GM18502 (cell line): ENCODE measurements around the gene DOCK3.

Experiments used
- ATAC-seq: cut with Tn5 transposase; IDR thresholded peaks from one replicate; pipeline ENCODE4 v1.9.1; 2021; ENCODE audit warnings: mild to moderate bottlenecking; ENCODE audit not compliant: unreplicated experiment, poor library complexity

Gene DOCK3, protein sequence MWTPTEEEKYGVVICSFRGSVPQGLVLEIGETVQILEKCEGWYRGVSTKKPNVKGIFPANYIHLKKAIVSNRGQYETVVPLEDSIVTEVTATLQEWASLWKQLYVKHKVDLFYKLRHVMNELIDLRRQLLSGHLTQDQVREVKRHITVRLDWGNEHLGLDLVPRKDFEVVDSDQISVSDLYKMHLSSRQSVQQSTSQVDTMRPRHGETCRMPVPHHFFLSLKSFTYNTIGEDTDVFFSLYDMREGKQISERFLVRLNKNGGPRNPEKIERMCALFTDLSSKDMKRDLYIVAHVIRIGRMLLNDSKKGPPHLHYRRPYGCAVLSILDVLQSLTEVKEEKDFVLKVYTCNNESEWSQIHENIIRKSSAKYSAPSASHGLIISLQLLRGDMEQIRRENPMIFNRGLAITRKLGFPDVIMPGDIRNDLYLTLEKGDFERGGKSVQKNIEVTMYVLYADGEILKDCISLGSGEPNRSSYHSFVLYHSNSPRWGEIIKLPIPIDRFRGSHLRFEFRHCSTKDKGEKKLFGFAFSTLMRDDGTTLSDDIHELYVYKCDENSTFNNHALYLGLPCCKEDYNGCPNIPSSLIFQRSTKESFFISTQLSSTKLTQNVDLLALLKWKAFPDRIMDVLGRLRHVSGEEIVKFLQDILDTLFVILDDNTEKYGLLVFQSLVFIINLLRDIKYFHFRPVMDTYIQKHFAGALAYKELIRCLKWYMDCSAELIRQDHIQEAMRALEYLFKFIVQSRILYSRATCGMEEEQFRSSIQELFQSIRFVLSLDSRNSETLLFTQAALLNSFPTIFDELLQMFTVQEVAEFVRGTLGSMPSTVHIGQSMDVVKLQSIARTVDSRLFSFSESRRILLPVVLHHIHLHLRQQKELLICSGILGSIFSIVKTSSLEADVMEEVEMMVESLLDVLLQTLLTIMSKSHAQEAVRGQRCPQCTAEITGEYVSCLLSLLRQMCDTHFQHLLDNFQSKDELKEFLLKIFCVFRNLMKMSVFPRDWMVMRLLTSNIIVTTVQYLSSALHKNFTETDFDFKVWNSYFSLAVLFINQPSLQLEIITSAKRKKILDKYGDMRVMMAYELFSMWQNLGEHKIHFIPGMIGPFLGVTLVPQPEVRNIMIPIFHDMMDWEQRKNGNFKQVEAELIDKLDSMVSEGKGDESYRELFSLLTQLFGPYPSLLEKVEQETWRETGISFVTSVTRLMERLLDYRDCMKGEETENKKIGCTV (N-terminal part only)

GRCh38 chr3:50674349-50675178 is at the start of gene DOCK3:
DOCK3 (plus strand) TSS chr3:50674927; CDS start chr3:50675264, 337 bp downstream.
- no peak for ATAC-seq

DNA sequence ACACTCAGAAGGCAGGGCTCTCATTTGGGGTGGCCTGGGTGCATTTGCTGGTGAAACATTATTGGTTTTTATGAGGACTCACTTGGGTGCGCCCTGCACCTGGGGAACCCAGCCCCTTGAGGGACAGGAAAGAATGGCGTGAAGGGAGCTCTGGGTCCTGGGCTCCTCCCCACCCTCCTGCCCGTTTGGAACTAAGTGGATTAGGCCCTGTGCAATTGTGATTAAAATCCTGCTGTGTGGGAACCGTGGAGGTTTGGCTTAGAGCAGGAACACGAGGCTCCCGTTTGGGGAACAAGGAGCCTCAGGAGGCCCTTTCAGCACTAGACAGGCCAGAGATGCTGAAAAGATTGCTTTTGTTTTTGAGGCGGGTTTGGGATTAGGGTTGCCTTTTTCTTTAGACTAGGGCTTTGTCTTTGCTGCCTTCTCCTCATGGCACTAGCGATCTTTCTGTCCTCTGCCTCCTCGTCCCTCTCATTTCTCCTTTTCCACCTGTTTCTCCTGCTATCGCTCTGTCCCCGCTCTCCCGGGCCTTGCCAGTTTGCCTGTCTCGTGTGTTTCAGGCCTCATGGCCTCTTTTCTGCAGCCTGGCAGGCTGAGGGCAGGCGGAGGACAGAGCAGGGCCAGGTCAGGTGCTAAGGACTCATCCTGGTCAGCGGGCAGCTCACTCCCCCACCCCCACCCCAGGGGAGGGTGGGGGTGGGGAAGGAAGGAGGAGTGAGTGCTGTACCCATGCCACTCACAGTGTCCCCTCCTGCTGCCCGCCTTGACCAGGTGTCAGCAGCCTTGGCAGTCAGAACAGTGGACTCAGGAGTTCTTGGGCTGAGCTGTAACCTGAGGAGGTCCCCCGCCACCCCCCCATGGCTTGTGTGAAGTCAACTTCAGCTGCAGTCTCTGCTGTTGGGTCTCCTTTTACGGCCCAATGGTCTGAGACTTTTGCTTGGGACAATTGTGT is 49.2 kb upstream of the DOCK3 start:
- ATAC-seq = no peak

GRCh38 chr3:50626401-50626800 is 48.3 kb upstream of the DOCK3 start:
- no peak for ATAC-seq

- no peak for ATAC-seq
Measured at GRCh38 chr3:50627407-50628051, 47.2 kb upstream of the DOCK3 start.

- no peak for ATAC-seq
Measured at GRCh38 chr3:50628601-50629000, 46.1 kb upstream of the DOCK3 start.

- ATAC-seq = no peak
Measured at GRCh38 chr3:50630394-50630793, 44.3 kb upstream of the DOCK3 start.

GRCh38 chr3:50630877-50631276 is 43.9 kb upstream of the DOCK3 start:
- no peak for ATAC-seq

DNA sequence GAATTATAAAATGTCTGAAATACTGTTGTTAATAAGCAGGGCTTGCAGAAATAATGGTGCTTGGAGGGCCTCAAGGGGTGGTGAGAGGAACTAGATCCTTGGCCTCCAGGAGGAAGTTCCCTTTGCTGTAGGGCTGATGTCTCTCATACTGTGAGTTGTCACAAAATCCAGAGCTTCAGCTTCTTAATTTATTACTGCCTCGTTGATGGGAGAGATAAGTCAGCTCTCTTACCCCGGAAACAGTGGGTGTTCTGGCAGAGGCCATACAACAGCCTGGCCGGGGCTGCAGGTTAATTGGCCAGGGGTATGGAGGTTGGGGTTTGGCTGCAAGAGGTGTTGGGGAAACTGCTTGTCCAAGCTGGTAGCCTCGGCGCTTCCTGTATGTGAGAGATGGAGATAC is 42.3 kb upstream of the DOCK3 start:
- no peak for ATAC-seq

- ATAC-seq = no peak
Measured at GRCh38 chr3:50633230-50633790, 41.4 kb upstream of the DOCK3 start.

GRCh38 chr3:50635066-50635465 is 39.7 kb upstream of the DOCK3 start:
- no peak for ATAC-seq

GRCh38 chr3:50637011-50637410 is 37.7 kb upstream of the DOCK3 start:
- ATAC-seq = no peak

DNA sequence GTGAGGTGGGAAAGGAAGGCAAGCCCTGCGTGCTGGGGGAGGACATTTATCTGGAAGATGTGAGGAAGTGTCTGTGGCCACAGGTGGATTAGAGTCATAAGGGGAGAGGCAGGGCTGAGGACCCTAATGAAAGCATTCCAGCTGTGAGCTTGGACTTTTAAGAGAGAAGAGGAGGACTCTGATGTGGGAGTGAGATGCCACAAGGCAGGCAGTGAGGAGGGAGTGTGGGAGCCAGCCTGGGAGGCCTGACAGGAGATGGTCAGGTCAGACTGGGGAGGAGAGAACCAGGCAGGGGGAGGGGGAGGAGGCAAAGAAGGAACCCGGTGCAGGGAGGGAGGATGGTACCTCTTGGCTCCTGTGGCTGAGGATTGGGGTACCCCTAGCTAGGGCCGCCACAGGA is 36.8 kb upstream of the DOCK3 start:
- ATAC-seq = no peak

- ATAC-seq = no peak
Measured at GRCh38 chr3:50639055-50639494, 35.7 kb upstream of the DOCK3 start.

- no peak for ATAC-seq
Measured at GRCh38 chr3:50642382-50642781, 32.3 kb upstream of the DOCK3 start.

- ATAC-seq = no peak
Measured at GRCh38 chr3:50644561-50644960, 30.2 kb upstream of the DOCK3 start.

GRCh38 chr3:50645378-50645777 is 29.3 kb upstream of the DOCK3 start:
- ATAC-seq = no peak

DNA sequence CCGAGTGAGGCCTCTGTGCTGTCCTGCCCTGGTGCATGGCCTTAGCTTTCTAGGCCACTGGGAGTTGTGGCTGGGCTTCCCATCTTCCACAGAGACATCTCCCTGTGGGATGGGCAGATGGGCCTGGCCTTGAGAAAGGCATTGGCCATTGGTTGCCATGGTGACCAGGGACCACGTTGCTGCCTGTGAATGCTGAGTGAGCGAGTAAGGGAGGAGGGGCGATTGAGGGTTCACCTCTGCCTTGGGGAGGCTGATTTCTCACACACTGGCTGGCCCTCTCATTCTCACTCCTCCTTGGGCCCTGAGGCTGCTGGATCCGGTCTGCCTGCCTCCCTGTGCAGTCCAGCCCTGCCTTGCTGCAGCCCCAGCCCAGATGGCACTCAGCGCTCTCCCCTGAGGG is 26.4 kb upstream of the DOCK3 start:
- ATAC-seq = no peak

- no peak for ATAC-seq
Measured at GRCh38 chr3:50648944-50649343, 25.8 kb upstream of the DOCK3 start.
